ENCODE data around the gene OVCA2.

DNA sequence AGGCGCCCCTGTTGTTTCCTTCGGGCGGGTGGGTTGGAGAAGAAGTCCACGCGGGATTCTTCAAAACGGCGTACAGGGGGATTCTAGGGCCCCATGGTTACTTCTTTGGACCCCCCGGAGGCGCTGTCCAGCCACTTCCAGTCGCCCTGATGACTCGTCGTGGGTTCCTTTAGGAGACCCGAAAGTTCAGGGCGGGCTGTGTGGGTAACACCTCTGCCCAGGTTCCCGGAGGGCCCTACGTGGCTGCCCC is 12.4 kb downstream of the OVCA2 start:
- TF ChIP-seq RAD21 (IDR thresholded peaks at IDR 0.05) (no peak), HNF4G (IDR thresholded peaks at IDR 0.05) (no peak), TAF1 (conservative IDR thresholded peaks at IDR 0.05) (no peak), GABPA (IDR thresholded peaks at IDR 0.05 in 1 of 2, conservative IDR thresholded peaks at IDR 0.05 in 1 of 2) (no peak), FOXA1 (IDR thresholded peaks at IDR 0.05) (no peak), YY1 (IDR thresholded peaks at IDR 0.05) (no peak), EGR1 (IDR thresholded peaks at IDR 0.05; ENCODE audit: low read depth in 2 of 2) (no peak), RXRA (IDR thresholded peaks at IDR 0.05) (no peak)
- TF ChIP-seq, protein P1, sequence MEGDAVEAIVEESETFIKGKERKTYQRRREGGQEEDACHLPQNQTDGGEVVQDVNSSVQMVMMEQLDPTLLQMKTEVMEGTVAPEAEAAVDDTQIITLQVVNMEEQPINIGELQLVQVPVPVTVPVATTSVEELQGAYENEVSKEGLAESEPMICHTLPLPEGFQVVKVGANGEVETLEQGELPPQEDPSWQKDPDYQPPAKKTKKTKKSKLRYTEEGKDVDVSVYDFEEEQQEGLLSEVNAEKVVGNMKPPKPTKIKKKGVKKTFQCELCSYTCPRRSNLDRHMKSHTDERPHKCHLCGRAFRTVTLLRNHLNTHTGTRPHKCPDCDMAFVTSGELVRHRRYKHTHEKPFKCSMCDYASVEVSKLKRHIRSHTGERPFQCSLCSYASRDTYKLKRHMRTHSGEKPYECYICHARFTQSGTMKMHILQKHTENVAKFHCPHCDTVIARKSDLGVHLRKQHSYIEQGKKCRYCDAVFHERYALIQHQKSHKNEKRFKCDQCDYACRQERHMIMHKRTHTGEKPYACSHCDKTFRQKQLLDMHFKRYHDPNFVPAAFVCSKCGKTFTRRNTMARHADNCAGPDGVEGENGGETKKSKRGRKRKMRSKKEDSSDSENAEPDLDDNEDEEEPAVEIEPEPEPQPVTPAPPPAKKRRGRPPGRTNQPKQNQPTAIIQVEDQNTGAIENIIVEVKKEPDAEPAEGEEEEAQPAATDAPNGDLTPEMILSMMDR (IDR thresholded peaks at IDR 0.05; ENCODE audit: low read depth, low read length, missing input control) = no peak
- TF ChIP-seq, protein P2, sequence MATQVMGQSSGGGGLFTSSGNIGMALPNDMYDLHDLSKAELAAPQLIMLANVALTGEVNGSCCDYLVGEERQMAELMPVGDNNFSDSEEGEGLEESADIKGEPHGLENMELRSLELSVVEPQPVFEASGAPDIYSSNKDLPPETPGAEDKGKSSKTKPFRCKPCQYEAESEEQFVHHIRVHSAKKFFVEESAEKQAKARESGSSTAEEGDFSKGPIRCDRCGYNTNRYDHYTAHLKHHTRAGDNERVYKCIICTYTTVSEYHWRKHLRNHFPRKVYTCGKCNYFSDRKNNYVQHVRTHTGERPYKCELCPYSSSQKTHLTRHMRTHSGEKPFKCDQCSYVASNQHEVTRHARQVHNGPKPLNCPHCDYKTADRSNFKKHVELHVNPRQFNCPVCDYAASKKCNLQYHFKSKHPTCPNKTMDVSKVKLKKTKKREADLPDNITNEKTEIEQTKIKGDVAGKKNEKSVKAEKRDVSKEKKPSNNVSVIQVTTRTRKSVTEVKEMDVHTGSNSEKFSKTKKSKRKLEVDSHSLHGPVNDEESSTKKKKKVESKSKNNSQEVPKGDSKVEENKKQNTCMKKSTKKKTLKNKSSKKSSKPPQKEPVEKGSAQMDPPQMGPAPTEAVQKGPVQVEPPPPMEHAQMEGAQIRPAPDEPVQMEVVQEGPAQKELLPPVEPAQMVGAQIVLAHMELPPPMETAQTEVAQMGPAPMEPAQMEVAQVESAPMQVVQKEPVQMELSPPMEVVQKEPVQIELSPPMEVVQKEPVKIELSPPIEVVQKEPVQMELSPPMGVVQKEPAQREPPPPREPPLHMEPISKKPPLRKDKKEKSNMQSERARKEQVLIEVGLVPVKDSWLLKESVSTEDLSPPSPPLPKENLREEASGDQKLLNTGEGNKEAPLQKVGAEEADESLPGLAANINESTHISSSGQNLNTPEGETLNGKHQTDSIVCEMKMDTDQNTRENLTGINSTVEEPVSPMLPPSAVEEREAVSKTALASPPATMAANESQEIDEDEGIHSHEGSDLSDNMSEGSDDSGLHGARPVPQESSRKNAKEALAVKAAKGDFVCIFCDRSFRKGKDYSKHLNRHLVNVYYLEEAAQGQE (IDR thresholded peaks at IDR 0.05) = no peak
- TF ChIP-seq, protein P3, sequence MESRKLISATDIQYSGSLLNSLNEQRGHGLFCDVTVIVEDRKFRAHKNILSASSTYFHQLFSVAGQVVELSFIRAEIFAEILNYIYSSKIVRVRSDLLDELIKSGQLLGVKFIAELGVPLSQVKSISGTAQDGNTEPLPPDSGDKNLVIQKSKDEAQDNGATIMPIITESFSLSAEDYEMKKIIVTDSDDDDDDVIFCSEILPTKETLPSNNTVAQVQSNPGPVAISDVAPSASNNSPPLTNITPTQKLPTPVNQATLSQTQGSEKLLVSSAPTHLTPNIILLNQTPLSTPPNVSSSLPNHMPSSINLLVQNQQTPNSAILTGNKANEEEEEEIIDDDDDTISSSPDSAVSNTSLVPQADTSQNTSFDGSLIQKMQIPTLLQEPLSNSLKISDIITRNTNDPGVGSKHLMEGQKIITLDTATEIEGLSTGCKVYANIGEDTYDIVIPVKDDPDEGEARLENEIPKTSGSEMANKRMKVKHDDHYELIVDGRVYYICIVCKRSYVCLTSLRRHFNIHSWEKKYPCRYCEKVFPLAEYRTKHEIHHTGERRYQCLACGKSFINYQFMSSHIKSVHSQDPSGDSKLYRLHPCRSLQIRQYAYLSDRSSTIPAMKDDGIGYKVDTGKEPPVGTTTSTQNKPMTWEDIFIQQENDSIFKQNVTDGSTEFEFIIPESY (IDR thresholded peaks at IDR 0.05) = no peak
- TF ChIP-seq, protein P4, sequence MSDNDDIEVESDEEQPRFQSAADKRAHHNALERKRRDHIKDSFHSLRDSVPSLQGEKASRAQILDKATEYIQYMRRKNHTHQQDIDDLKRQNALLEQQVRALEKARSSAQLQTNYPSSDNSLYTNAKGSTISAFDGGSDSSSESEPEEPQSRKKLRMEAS (IDR thresholded peaks at IDR 0.05) = no peak
- TF ChIP-seq, protein P5, sequence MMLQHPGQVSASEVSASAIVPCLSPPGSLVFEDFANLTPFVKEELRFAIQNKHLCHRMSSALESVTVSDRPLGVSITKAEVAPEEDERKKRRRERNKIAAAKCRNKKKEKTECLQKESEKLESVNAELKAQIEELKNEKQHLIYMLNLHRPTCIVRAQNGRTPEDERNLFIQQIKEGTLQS (IDR thresholded peaks at IDR 0.05) = no peak

Measured in liver (tissue), 3 donors.